ENCODE results near the gene BUB3.

DNA sequence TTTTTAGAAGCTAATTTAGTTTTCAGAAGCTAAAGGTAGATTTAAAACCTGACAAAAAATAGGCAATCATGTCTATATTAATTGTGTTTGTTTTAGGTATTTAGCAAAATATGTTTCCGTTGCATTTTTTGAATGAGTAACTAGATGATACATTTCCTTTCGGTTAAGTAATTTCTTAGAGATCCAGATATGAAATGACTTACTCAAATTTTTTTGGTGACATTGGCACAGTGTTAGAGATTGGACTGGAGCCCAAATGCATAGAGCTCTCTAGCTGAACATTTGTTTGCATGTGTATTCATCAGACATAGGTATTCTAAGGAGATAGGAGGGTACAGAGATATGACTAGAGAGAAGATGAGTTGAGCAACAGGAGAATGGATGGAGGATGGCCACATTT lies 1.9 kb downstream of the BUB3 start:
- TF ChIP-seq, protein P1, sequence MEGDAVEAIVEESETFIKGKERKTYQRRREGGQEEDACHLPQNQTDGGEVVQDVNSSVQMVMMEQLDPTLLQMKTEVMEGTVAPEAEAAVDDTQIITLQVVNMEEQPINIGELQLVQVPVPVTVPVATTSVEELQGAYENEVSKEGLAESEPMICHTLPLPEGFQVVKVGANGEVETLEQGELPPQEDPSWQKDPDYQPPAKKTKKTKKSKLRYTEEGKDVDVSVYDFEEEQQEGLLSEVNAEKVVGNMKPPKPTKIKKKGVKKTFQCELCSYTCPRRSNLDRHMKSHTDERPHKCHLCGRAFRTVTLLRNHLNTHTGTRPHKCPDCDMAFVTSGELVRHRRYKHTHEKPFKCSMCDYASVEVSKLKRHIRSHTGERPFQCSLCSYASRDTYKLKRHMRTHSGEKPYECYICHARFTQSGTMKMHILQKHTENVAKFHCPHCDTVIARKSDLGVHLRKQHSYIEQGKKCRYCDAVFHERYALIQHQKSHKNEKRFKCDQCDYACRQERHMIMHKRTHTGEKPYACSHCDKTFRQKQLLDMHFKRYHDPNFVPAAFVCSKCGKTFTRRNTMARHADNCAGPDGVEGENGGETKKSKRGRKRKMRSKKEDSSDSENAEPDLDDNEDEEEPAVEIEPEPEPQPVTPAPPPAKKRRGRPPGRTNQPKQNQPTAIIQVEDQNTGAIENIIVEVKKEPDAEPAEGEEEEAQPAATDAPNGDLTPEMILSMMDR (conservative IDR thresholded peaks at IDR 0.05 in 1 of 2, IDR thresholded peaks at IDR 0.05 in 1 of 2; ENCODE audit: extremely low read depth in 1 of 2, insufficient read depth in 1 of 2, low read depth in 1 of 2, low read length in 2 of 2): no peak
- TF ChIP-seq EZH2 (IDR thresholded peaks at IDR 0.05; ENCODE audit: borderline replicate concordance, low read length): no peak

Measured in mammary epithelial cell (primary cell).